Measurements from ENCODE around the gene PGAM1. TPM values are rescaled to one million over a fixed set of nuclear protein-coding genes. Genes with fewer than 3 reads are reported as not detected.
"Not testable (repeated sequence)": the region's sequence is repeated elsewhere in the genome, so short reads cannot be mapped to it uniquely, and the experiment has no call there.

Gene PGAM1
- total RNA-seq, 3 donors from 2014 or later: 162 to 182 (median 171) TPM

GRCh38 chr10:97465982-97466381, 40.0 kb downstream of the PGAM1 start:
- intact Hi-C loops (cut with DNase I; ENCODE audit: low total_unique reads): loop anchor here (10.0 kb wide), 1 partner anchor 79 kb away; no protein-coding TSS in a partner anchor
- H3K36me3 ChIP-seq: peaks cover 7% of the 10 kb centered on the region
- H3K27me3 ChIP-seq: no peaks in the 10 kb centered on the region
- DNase-seq (ENCODE audit: low spot score in 2 of 2): no peak
- H3K4me3 ChIP-seq: no peak overlapping the region
- no peaks in the 10 kb centered on the region for H3K9me3 ChIP-seq
- H3K27ac ChIP-seq: peak overlapping the region; percentile 55 to 62
- TF ChIP-seq POLR2AphosphoS5 (IDR thresholded peaks at IDR 0.05) (no peak), POLR2A (IDR thresholded peaks at IDR 0.05) (no peak), CTCF (IDR thresholded peaks at IDR 0.05) (no peak)
- H3K4me1 ChIP-seq: no peaks in the 10 kb centered on the region

DNA sequence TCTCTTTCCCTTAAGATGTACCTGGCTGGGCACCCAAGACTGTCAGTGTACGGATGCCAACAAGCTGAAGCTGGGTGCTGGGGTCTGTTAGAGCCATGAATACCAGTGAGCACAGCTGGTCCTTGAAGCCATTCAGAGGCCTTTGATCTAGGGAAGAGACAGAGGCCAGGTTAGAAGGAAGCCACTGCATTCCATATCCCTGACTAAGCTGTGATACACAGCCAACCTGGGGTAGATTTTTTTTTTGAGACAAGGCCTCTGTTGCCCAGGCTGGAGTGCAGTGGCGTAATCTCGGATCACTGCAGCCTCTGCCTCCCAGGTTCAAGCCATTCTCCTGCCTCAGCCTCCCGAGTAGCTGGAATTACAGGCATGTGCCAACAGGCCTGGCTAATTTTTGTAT, 40.8 kb downstream of the PGAM1 start:
- Histone ChIP-seq H3K36me3 (peaks cover 7% of the 10 kb centered on the region), H3K27me3 (no peaks in the 10 kb centered on the region), H3K4me3 (no peak overlapping the region), H3K27ac (peak overlapping the region; percentile 55 to 62), H3K9me3 (no peaks in the 10 kb centered on the region), H3K4me1 (no peaks in the 10 kb centered on the region)
- no peak for DNase-seq (ENCODE audit: low spot score in 2 of 2)
- TF ChIP-seq POLR2AphosphoS5 (IDR thresholded peaks at IDR 0.05) (no peak), CTCF (IDR thresholded peaks at IDR 0.05) (no peak), POLR2A (IDR thresholded peaks at IDR 0.05) (no peak)
- intact Hi-C loops (cut with DNase I; ENCODE audit: low total_unique reads): loop anchor here (10.0 kb wide), 1 partner anchor 78 kb away; no protein-coding TSS in a partner anchor

DNA sequence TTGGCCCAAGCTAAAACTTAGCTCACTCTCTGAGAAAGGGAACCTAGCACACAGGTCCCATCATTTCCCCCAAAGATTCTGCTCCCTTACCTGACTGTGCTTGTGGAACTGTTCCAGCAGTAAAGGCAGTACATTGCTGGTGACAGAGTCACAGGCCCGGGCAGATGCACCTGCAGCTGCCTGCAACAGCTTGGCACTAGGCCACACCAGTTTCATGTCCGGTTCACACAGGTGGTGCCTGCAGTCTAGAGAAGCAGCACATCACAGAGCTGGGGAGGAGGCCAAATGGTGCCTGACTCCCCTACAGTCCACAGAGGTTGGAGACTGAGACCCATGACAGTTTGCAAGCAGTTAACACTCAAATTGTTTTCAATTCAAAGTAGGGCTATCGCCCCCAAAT, 42.2 kb downstream of the PGAM1 start:
- no peaks in the 10 kb centered on the region for H3K36me3 ChIP-seq
- DNase-seq (ENCODE audit: low spot score in 2 of 2): no peak
- no peaks in the 10 kb centered on the region for H3K27me3 ChIP-seq
- H3K4me1 ChIP-seq: no peaks in the 10 kb centered on the region
- intact Hi-C loops (cut with DNase I; ENCODE audit: low total_unique reads): loop anchor here (10.0 kb wide), 1 partner anchor 77 kb away; no protein-coding TSS in a partner anchor
- H3K27ac ChIP-seq: no peak overlapping the region
- TF ChIP-seq CTCF (IDR thresholded peaks at IDR 0.05): no peak
- TF ChIP-seq POLR2AphosphoS5 (IDR thresholded peaks at IDR 0.05): no peak
- TF ChIP-seq POLR2A (IDR thresholded peaks at IDR 0.05): no peak
- no peaks in the 10 kb centered on the region for H3K9me3 ChIP-seq
- no peak overlapping the region for H3K4me3 ChIP-seq

DNA sequence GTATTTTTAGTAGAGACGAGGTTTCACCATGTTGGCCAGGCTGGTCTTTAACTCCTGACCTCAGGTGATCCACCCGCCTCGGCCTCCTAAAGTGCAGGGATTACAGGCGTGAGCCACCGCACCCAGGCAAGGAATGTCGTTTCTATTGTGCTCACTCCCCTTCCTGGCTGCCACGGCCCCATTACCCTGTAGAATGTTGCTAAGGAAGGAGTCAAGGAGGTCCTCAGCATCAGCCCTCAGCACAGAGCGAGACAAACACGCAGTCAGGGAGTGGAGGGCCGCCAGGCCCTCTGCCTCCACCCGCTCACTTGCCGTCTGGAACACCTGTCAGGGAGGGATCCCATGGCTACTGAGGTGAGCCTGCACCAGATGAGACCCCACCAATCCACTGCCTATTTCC, 42.8 kb downstream of the PGAM1 start:
- not testable (repeated sequence) for DNase-seq (ENCODE audit: low spot score in 2 of 2); H3K4me3 ChIP-seq; H3K9me3 ChIP-seq; H3K36me3 ChIP-seq; H3K27me3 ChIP-seq; H3K4me1 ChIP-seq
- intact Hi-C loops (cut with DNase I; ENCODE audit: low total_unique reads): loop anchor here (10.0 kb wide), 1 partner anchor 76 kb away; no protein-coding TSS in a partner anchor
- peak overlapping the region in 1 of 2 donors; percentile 1 for H3K27ac ChIP-seq

- H3K27me3 ChIP-seq: no peaks in the 10 kb centered on the region
- H3K4me3 ChIP-seq: no peak overlapping the region
- H3K27ac ChIP-seq: no peak overlapping the region
- intact Hi-C loops (cut with DNase I; ENCODE audit: low total_unique reads): loop anchor here (10.0 kb wide), 1 partner anchor 1150 kb away; no protein-coding TSS in a partner anchor
- H3K36me3 ChIP-seq: peaks cover 5% of the 10 kb centered on the region
- TF ChIP-seq CTCF (IDR thresholded peaks at IDR 0.05) (no peak), POLR2A (IDR thresholded peaks at IDR 0.05) (no peak), POLR2AphosphoS5 (IDR thresholded peaks at IDR 0.05) (no peak)
- no peaks in the 10 kb centered on the region for H3K9me3 ChIP-seq
- no peak for DNase-seq (ENCODE audit: low spot score in 2 of 2)
- no peaks in the 10 kb centered on the region for H3K4me1 ChIP-seq
Observed at GRCh38 chr10:97474918-97475317, 48.9 kb downstream of the PGAM1 start.

Measured in breast epithelium (tissue), 4 donors.